Endothelial cell of umbilical vein (primary cell): ENCODE measurements around the gene CHAF1A. TPM values are rescaled to one million over a fixed set of nuclear protein-coding genes. Genes with fewer than 3 reads are reported as not detected.

Experiments
- BruUV-seq: library from RNA; stranded (reverse); fragments of 400-500 nt; replicated peaks from 2 replicates; lab custom pipeline; 2021; lab: Mats Ljungman, UMichigan
- CTCF ChIA-PET: fragments of 300-600, 350-600 bp; sonication (Branson Sonifier 250); formaldehyde crosslinking; loops from one replicate; lab custom pipeline; 2021; ENCODE audit warnings: antibody characterized with exemption, inconsistent platforms; lab: Charles Lee
- POLR2A ChIA-PET: fragments of 300-600, 350-600 bp; sonication (Branson Sonifier 250); formaldehyde crosslinking; loops from one replicate; lab custom pipeline; 2021; ENCODE audit warnings: antibody characterized with exemption, inconsistent platforms; lab: Charles Lee
- DNase-seq: peaks from one replicate; pipeline ENCODE4 v3.0.0-alpha.2; 2011; ENCODE audit warnings: low read depth, low spot score
- FAIRE-seq: peaks from 2 replicates; lab custom pipeline; 2011; peaks lifted over from hg19 to GRCh38; lab: Jason Lieb, UNC
- H2AFZ ChIP-seq: 2 replicates; pipeline ENCODE4 v1.6.0; 2012; ENCODE audit warnings: low read depth, low read length, control low read depth, inconsistent platforms
- H3K27ac ChIP-seq: 2 replicates; pipeline ENCODE4 v1.5.1; 2011; ENCODE audit warnings: low read depth, mild to moderate bottlenecking, control low read depth, low read length, moderate library complexity; ENCODE audit not compliant: insufficient read depth
- H3K27me3 ChIP-seq, 2 experiments: 2 replicates each; pipeline versions ENCODE4 v1.6.0 to v1.6.1; 2011; ENCODE audit warnings: low read length in 2 of 2, mixed read lengths in 1 of 2; ENCODE audit not compliant: control insufficient read depth in 2 of 2, insufficient read depth in 2 of 2
- H3K36me3 ChIP-seq, 2 experiments: 2 replicates in 1 of 2; 3 replicates in 1 of 2; pipeline ENCODE4 v1.5.1; 2011; ENCODE audit warnings: low read length in 2 of 2, mild to moderate bottlenecking in 1 of 2, moderate library complexity in 1 of 2; ENCODE audit not compliant: control insufficient read depth in 2 of 2, insufficient read depth in 2 of 2; ENCODE audit errors: extremely low read depth in 1 of 2
- H3K4me1 ChIP-seq: 3 replicates; pipeline ENCODE4 v1.5.1; 2011; ENCODE audit warnings: mild to moderate bottlenecking, low read length; ENCODE audit not compliant: control insufficient read depth, insufficient read depth; ENCODE audit errors: extremely low read depth
- H3K4me2 ChIP-seq: 2 replicates; pipeline ENCODE4 v1.6.1; 2011; ENCODE audit warnings: low read length, control low read depth, mixed read lengths; ENCODE audit not compliant: insufficient read depth
- H3K4me3 ChIP-seq, 3 experiments: fragments of 200-600 bp in 1 of 3; sonication (generic), shearing (Covaris generic) in 1 of 3; replicated peaks in 1 of 3; 2 replicates each; pipeline ENCODE4 v1.5.1; 2011 to 2016; ENCODE audit warnings: control low read depth in 3 of 3, low read length in 3 of 3, mild to moderate bottlenecking in 2 of 3, inconsistent platforms in 1 of 3, low read depth in 1 of 3, moderate library complexity in 1 of 3; ENCODE audit not compliant: insufficient read depth in 1 of 3
- H3K79me2 ChIP-seq: 2 replicates; pipeline ENCODE4 v1.6.0; 2012; ENCODE audit warnings: low read length, inconsistent platforms; ENCODE audit not compliant: control insufficient read depth, insufficient read depth
- H3K9ac ChIP-seq: replicated peaks from 2 replicates; pipeline ENCODE3; 2011; ENCODE audit warnings: low read length, control low read depth; ENCODE audit not compliant: insufficient read depth; ENCODE audit errors: extremely low read depth
- H3K9me1 ChIP-seq: replicated peaks from 3 replicates; pipeline ENCODE4 v1.6.0; 2011; ENCODE audit warnings: mild to moderate bottlenecking, low read length; ENCODE audit not compliant: control insufficient read depth, insufficient read depth; ENCODE audit errors: extremely low read depth
- H3K9me3 ChIP-seq: replicated peaks from 2 replicates; pipeline ENCODE4 v1.5.1; 2012; ENCODE audit warnings: low read length, inconsistent platforms; ENCODE audit not compliant: control insufficient read depth, insufficient read depth
- H4K20me1 ChIP-seq: replicated peaks from 2 replicates; pipeline ENCODE3; 2011; ENCODE audit warnings: mild to moderate bottlenecking, low read length; ENCODE audit not compliant: control insufficient read depth, insufficient read depth; ENCODE audit errors: extremely low read depth
- FOS ChIP-seq: IDR thresholded peaks from 2 replicates; pipeline ENCODE4 v1.6.1; 2011; ENCODE audit warnings: mild to moderate bottlenecking, low read length, moderate library complexity, borderline replicate concordance; ENCODE audit not compliant: insufficient read depth
- GATA2 ChIP-seq: IDR thresholded peaks from 2 replicates; pipeline ENCODE4 v1.7.0; 2011; ENCODE audit warnings: low read depth, mild to moderate bottlenecking, moderate library complexity, mixed read lengths, low read length; ENCODE audit not compliant: insufficient read length, insufficient read depth
- JUN ChIP-seq: IDR thresholded peaks from 2 replicates; pipeline ENCODE4 v1.6.1; 2011; ENCODE audit warnings: borderline replicate concordance, low read depth; ENCODE audit not compliant: insufficient read length, insufficient read depth
- MAX ChIP-seq: IDR thresholded peaks from 2 replicates; pipeline ENCODE4 v1.6.1; 2011; ENCODE audit not compliant: insufficient read depth, insufficient read length
- MYC ChIP-seq: IDR thresholded peaks from one replicate; pipeline ENCODE4 v1.6.1; 2011; ENCODE audit warnings: mild to moderate bottlenecking, low read depth, low read length
- POLR2A ChIP-seq: IDR thresholded peaks from 2 replicates; pipeline ENCODE4 v1.6.1; 2012; ENCODE audit warnings: low read depth, mild to moderate bottlenecking, control low read depth, low read length
- POLR2AphosphoS5 ChIP-seq: IDR thresholded peaks from 2 replicates; pipeline ENCODE4 v1.6.1; 2012; ENCODE audit warnings: low read depth, mild to moderate bottlenecking, control low read depth, low read length, moderate library complexity; ENCODE audit not compliant: insufficient read depth
- dilution Hi-C: fragments of 300-500 bp; cut with MboI; formaldehyde crosslinking; loops from one replicate; pipeline ENCODE4 v1.15.0; 2019; ENCODE audit warnings: low sequenced_read_pairs; ENCODE audit not compliant: extremely low pct_ligation_motif_present
- intact Hi-C: fragments of 100-400 bp; cut with micrococcal nuclease; formaldehyde crosslinking; loops from one replicate; pipeline ENCODE4 v1.10.0; 2022
- polyA plus RNA-seq, 4 experiments: library from polyadenylated mRNA; depleted of rRNA in 3 of 4; stranded (reverse) in 3 of 4; unstranded in 1 of 4; fragments of >200 nt; gene quantifications; 2 replicates each; pipeline versions ENCODE4 v1.2.1 to v1.2.3, GENCODE V29; 2011 to 2012; ENCODE audit warnings: missing spikeins in 1 of 4
- total RNA-seq: library from RNA; stranded (reverse); gene quantifications from 2 replicates; pipeline ENCODE4 v1.2.3, GENCODE V29; 2021
- TF ChIP-seq, protein P1 (sequence below), 2 donors: IDR thresholded peaks; 1 replicate in 1 of 2; 2 replicates in 1 of 2; pipeline ENCODE4 v1.5.1; 2011; ENCODE audit warnings: low read length in 2 of 2, mild to moderate bottlenecking in 2 of 2, moderate library complexity in 2 of 2, control low read depth in 1 of 2, inconsistent platforms in 1 of 2, low read depth in 1 of 2; ENCODE audit not compliant: insufficient read depth in 1 of 2; ENCODE audit errors: extremely low read depth in 1 of 2

The CHAF1A gene
- total and polyA plus RNA-seq, 2 donors (not counting 3 experiments of a cell fraction or from before 2014, with no cell fraction given): 19.5 to 44.5 TPM

- Histone ChIP-seq H3K9me1 (no peaks in the 10 kb centered on the region), H3K9ac (no peak overlapping the region), H4K20me1 (no peaks in the 10 kb centered on the region), H3K4me2 (no peak overlapping the region), H3K27me3 (no peaks in the 10 kb centered on the region), H3K9me3 (no peaks in the 10 kb centered on the region), H2AFZ (no peak overlapping the region), H3K36me3 (peaks cover 5 to 73% of the 10 kb centered on the region in 2 experiments), H3K27ac (no peak overlapping the region), H3K4me3 (no peak overlapping the region), H3K4me1 (no peaks in the 10 kb centered on the region), H3K79me2 (peaks cover under 1% of the 10 kb centered on the region)
- no peak for DNase-seq
- no peak for FAIRE-seq
- intact Hi-C loops (no loop called here), dilution Hi-C loops (loop anchor here (10.0 kb wide), 1 partner anchor 53 kb away; no protein-coding TSS in a partner anchor)
- POLR2A ChIA-PET: no interaction called here
- CTCF ChIA-PET: interaction anchor here (2.6 kb wide), 1 partner anchor 9 kb away, joined by 12 read pairs; no protein-coding TSS in a partner anchor
- no TSS peak for BruUV-seq
- TF ChIP-seq POLR2A (no peak), MAX (no peak), JUN (no peak), GATA2 (no peak), POLR2AphosphoS5 (no peak), MYC (no peak), FOS (no peak)
- TF ChIP-seq, protein P1, sequence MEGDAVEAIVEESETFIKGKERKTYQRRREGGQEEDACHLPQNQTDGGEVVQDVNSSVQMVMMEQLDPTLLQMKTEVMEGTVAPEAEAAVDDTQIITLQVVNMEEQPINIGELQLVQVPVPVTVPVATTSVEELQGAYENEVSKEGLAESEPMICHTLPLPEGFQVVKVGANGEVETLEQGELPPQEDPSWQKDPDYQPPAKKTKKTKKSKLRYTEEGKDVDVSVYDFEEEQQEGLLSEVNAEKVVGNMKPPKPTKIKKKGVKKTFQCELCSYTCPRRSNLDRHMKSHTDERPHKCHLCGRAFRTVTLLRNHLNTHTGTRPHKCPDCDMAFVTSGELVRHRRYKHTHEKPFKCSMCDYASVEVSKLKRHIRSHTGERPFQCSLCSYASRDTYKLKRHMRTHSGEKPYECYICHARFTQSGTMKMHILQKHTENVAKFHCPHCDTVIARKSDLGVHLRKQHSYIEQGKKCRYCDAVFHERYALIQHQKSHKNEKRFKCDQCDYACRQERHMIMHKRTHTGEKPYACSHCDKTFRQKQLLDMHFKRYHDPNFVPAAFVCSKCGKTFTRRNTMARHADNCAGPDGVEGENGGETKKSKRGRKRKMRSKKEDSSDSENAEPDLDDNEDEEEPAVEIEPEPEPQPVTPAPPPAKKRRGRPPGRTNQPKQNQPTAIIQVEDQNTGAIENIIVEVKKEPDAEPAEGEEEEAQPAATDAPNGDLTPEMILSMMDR (IDR thresholded peaks at IDR 0.05; ENCODE audit: extremely low read depth in 1 of 2, insufficient read depth in 1 of 2, low read depth in 1 of 2, low read length in 2 of 2): no peak
Measured at GRCh38 chr19:4362101-4362828, 40.2 kb upstream of the CHAF1A start.
